Measurements from ENCODE around the gene ANKH.

The ANKH gene

DNA sequence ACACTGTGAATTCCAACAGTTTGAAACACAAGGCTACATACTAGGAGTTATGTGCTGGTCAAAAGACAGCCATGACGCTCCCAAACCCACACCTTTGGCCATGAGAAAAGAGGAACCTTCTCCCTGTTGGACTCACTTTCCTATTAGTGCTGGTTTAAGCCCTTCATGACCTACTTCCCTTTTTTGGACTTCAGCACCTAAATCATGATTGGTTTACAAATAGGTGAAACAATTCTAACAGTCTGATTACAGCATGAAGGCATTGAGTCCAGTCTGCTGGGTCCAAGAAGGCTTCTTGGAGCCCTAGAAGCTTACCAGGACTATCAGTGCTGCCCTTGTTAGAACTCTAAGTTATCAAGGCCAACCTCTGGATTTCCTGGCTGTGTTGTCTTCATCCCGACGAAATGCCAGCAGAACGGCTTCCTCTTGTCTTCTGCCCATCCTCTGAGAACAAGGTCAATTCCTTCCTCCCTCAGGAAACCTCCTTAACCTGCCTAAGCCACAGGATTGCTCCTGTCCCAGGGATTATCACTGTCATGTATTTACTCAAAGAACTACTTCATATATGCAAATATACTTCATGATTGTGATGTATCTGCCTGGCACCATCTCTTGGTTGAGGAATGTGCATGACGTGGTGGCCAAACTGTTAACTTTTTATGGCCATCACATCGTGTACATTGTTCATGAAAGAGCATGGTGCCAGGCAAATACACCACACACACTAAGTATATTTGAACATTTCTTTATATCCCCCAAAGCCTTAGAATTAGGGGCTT lies 83.6 kb downstream of the ANKH start:
- no peak overlapping the region for H3K4me3 ChIP-seq (ENCODE audit: low read length)

DNA sequence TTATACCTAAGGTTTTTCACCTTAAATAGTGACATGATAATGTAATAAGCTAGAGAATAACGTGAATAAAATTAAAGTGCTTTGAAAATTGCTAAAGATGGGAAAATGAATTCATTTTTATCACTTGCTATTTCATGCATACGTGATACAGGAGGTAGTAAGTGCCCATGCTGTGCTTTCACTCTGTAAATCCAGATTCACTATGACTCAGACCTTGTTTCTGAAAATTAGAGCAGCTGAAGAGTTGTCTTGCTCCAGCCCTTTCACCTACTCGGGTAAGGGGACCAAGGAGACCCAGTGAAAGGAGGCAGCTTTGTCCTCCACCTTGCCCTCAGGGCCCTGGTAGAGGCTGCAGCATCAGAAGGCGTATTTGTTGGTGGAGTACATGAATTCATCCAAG lies 87.9 kb downstream of the ANKH start:
- no peak for TF ChIP-seq ZNF274 (IDR thresholded peaks at IDR 0.05; ENCODE audit: low read depth, low read length)
- H3K4me3 ChIP-seq (ENCODE audit: low read length): no peak overlapping the region

More for the DNA sequence above, 83.6 kb downstream of the ANKH start:
- TF ChIP-seq ZNF274 (IDR thresholded peaks at IDR 0.05; ENCODE audit: low read depth, low read length): no peak

DNA sequence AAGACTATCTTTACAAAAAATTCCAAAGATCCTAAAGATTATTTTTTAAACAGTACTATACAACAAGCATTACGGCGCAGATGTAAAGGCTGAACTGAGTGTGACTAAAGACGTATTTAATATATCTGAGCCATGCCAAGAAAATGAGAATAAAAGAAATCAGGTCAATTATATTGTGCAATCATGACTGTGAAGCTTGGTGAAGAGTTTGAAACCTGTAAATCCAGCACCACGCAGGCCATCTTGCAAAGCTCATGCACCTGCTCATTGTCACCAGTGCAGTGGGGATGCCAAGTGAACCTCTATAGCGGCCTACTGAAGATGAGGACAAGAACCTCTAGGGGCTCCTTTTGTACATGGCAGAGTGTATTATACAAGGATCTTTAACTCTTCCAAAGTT lies 89.0 kb downstream of the ANKH start:
- H3K4me3 ChIP-seq (ENCODE audit: low read length): no peak overlapping the region
- TF ChIP-seq ZNF274 (IDR thresholded peaks at IDR 0.05; ENCODE audit: low read depth, low read length): no peak

DNA sequence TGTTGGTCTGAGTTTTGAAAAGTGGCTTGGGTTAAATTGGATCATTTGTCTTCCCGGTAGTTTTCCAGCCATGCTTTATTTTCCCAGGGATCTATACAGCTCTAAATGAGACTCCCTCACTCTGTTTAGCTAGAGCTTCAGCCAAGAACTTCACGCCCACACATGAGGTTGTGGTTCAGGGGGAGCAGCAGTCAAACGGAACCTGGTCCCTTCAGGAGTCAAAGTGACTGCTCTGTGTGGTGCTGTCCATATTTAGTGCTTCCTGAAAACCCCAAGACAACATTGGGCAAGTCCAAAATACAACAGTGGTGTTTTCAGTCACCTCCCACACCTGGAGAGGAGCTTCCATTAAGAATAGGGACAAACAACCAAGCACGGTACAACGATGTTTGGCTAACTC lies 90.5 kb downstream of the ANKH start:
- no peak for TF ChIP-seq ZNF274 (IDR thresholded peaks at IDR 0.05; ENCODE audit: low read depth, low read length)
- H3K4me3 ChIP-seq (ENCODE audit: low read length): no peak overlapping the region

DNA sequence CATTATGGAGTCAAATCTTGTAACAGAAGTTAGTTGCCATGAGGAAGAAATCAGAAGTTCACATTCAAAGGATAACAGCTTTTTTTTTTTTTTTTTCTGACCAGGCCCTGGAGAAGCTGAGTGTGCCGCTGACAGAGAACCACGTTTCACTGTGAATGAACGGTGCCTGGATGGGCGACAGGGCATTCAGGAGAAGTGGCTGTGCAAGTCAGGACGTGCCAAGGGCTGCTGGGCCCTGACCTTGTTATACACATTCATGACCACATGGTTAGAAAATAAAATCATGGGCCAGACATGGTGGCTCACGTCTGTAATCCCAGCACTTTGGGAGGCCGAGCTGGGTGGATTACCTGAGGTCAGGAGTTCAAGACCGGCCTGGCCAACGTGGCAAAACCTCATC lies 91.6 kb downstream of the ANKH start:
- TF ChIP-seq ZNF274 (IDR thresholded peaks at IDR 0.05; ENCODE audit: low read depth, low read length): no peak
- H3K4me3 ChIP-seq (ENCODE audit: low read length): no peak overlapping the region

DNA sequence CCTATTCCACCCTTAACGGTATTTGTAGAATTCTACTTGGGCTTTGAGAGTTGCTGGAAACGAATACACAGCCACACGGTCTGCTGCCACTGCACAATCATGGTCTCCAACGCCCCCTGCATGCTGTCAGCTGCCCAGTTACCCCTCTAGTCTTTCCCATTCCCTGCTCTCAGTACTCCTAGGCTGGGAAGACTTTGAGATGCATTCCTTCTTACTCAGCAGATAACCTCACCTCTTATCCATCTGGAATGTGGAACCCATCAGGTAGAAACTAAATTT lies 92.8 kb downstream of the ANKH start:
- H3K4me3 ChIP-seq (ENCODE audit: low read length): no peak overlapping the region
- no peak for TF ChIP-seq ZNF274 (IDR thresholded peaks at IDR 0.05; ENCODE audit: low read depth, low read length)

DNA sequence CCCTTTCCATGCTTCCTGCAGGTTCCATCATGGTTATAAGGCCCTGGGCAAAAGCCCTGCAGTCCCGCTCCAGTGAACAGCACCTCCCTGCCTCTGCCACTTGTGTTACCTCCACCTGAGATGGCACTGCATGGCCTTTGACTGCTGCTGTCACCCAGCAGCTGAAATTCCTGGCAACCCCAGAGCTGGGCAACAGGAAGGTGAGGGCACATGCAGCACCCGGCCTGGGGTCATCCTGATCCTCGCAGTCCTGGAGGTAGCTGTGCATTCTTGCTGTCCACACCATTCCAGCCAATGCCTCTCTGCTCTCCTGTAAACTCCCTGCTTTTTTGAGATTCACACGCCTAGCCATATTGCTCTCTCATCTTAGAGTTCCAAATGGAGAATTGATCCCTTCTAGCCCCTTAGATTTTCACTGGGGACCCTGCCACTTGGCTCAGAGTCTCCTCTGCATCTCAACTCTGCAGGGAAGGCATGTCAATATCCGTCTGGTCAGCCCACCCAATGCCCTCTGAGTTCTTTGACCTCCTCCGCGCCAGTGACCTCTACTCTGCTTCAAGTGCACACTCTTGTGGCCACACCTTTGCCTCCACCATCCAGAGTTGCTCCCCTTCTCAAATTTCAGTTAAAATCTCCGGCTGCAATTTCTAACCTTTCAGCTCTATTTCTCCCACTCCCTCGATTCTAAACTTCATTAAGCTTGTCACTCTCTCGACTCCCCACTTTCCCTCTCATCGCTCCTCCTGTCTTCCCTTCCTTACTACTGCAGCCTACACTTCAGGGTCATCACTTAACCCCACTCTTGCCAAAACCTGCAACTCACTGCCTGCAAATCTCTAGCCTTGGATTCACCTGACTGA lies 93.4 kb downstream of the ANKH start:
- TF ChIP-seq ZNF274 (IDR thresholded peaks at IDR 0.05; ENCODE audit: low read depth, low read length): no peak

DNA sequence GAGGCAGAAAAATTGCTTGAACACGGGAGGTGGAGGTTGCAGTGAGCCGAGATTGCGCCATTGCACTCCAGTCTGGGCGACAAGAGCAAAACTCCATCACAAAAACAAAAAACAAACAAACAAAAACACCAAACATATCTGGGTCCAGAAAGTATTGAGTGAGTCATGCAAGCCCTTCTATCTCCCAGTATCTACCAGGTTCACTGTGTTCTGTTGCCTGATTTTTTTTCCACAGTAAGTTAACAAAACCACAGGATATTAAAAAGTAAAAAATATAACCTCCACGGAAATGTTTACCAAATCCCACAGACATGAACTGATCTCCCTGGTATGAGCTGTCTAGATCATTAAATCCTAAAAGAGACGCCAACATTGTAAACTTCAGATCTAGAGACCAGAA lies 94.4 kb downstream of the ANKH start:
- no peak overlapping the region for H3K4me3 ChIP-seq (ENCODE audit: low read length)
- TF ChIP-seq ZNF274 (IDR thresholded peaks at IDR 0.05; ENCODE audit: low read depth, low read length): no peak

More for the DNA sequence above, 93.4 kb downstream of the ANKH start:
- H3K4me3 ChIP-seq (ENCODE audit: low read length): no peak overlapping the region

DNA sequence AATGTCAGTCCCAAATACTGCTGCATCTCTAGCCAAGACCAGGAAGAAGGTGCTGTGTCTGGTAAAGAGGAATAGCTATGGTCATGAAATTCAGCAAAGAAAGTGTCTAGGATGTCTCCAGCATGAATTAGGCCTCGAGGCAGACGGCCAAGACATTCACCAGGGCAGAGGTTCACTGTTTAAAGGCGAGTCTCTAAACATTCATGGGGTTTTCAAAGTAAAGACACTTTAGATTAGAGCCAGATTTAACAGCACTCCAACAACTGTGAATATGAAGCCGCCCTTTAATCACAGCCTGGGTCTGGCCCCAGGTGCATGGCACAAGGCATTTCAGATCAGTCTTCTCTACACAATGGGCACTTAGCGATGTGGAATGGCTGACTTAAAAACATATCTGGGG lies 95.0 kb downstream of the ANKH start:
- H3K4me3 ChIP-seq (ENCODE audit: low read length): no peak overlapping the region
- no peak for TF ChIP-seq ZNF274 (IDR thresholded peaks at IDR 0.05; ENCODE audit: low read depth, low read length)

DNA sequence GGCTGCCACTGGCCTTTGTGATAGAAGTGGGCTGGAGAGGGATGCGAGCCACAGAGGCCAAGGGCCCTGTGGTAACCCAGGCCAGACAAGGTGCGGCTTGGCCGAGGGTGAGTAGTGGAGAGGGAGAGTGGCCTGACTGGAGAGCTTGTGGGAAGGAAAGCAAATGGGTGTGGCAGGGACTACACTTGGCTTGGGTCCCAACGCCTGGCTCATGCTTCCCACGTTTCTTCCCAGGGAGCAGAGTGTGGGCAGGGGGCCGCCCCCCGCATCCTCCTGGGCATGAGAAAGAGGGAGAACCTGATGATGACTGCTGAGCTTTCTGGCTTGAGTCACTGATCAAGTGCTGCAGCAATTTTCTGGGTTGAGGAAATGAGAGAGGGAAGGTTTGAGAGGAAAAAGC lies 95.7 kb downstream of the ANKH start:
- no peak for TF ChIP-seq ZNF274 (IDR thresholded peaks at IDR 0.05; ENCODE audit: low read depth, low read length)
- H3K4me3 ChIP-seq (ENCODE audit: low read length): no peak overlapping the region

DNA sequence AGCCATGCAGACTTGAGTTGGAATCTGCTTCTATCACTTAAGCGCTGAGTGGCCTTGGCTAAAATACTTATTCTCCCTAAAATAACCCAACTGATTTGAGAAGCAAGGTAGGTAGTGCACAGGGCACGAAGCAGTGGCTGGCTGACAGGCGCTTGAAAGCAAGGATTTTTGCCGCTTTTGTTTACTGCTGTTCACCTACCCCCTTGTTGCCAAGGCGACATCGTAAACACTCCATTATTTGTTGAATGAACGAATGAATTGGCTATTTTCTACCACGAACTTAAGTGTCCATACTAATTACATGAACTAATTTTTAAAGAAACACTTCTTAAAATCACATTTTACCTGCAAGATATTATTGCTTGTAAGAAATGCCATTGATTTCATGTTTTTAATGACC lies 98.0 kb downstream of the ANKH start:
- H3K4me3 ChIP-seq (ENCODE audit: low read length): no peak overlapping the region

DNA sequence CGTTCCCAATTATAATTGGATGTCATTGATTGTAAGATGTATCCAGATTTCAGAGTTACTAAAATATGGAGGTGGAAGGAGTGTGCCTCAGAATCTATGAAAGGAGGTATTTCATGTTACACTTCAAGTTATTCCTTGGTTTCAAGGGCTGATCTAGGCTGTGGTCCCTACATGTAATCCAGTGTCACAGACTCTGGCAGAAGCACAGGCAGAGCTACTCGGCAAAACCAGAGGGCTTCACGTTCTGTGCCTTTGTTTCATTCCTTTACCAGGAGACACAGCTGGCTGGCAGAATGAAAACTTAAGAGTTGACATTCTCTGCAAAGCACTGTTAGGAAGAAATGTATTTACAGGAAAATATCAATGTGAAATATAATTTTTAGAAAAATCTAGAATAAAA lies 99.6 kb downstream of the ANKH start:
- TF ChIP-seq ZNF274 (IDR thresholded peaks at IDR 0.05; ENCODE audit: low read depth, low read length): no peak
- H3K4me3 ChIP-seq (ENCODE audit: low read length): no peak overlapping the region

More for the DNA sequence above, 98.0 kb downstream of the ANKH start:
- TF ChIP-seq ZNF274 (IDR thresholded peaks at IDR 0.05; ENCODE audit: low read depth, low read length): no peak

DNA sequence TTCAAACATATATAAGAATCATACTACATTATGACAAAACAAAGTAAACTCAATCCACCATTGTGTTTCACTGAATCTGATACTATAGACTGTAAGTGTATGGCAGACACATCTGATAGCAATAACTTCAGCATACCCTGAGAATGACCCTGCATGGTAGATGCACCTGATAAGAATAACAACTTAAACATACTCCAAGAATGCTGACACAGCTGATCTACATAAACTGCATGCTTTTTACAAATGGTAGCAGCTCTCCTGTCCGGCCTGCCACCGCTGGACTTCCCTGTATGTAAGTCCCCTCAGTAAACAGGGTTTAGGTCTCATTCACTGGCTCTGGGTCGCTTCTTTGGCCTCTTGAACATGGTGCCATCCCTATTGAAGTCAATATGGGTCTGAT lies 100.4 kb downstream of the ANKH start:
- H3K4me3 ChIP-seq (ENCODE audit: low read length): no peak overlapping the region
- no peak for TF ChIP-seq ZNF274 (IDR thresholded peaks at IDR 0.05; ENCODE audit: low read depth, low read length)

DNA sequence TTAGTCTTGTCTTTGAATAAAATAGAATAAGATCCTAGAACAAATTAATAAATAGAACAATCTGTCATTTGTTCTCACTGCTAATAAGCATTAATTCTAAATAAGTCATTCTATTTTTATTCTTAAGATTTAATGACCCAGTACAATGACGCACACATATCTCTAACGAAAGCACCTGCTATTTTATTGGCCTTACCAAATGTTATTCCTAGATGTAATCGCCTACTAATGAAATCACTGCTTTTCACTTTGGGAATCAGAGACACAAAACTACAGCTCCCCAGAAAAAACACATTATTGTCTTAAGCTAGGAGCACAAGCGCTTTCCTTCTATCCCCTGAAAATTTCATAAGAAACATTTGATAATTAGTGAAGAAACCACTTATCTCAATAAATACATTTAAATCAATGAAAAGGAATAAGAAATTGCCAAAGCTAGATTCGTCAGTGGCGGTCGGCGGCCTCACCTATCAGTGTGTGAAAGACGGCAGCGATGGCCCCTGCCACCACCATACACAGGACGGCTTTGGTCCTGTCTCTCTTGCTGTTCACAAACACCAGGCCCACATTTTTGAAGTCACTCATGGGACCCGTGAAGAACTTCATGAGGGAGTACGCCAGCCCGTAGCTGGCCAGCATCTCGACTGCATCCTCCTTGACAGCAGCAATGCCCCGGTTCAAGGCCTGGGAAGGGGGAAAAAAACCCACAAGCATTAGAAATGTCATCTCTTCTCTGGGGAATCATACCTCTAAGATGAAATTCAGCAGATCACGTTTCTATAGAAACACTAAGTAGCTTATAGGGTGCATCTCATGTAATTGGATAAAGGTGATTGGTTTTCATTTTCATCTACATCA lies 102.8 kb downstream of the ANKH start:
- no peak overlapping the region for H3K4me3 ChIP-seq (ENCODE audit: low read length)
- no peak for TF ChIP-seq ZNF274 (IDR thresholded peaks at IDR 0.05; ENCODE audit: low read depth, low read length)

All from GM08714 (cell line).